HEK293 (cell line): ENCODE measurements around the gene DNAJB11.

Source experiments
- CTCF ChIA-PET: fragments of 350-600 bp; formaldehyde crosslinking; extraction: SDS; loops from one replicate; lab custom pipeline; 2021; ENCODE audit warnings: antibody characterized with exemption; lab: Yijun Ruan, JAX
- POLR2A ChIA-PET: fragments of 300-600 bp; formaldehyde crosslinking; extraction: SDS; loops from one replicate; lab custom pipeline; 2020; ENCODE audit warnings: antibody characterized with exemption, inconsistent platforms; lab: Yijun Ruan, JAX
- H3K27ac ChIP-seq: fragments of 200-500 bp; sonication (Bioruptor generic); 2 replicates; pipeline ENCODE4 v1.5.1; 2014; ENCODE audit warnings: low read depth, low read length, control low read depth, inconsistent platforms; ENCODE audit errors: extremely low read depth
- H3K36me3 ChIP-seq, 2 experiments: fragments of 200-500 bp in 1 of 2; sonication (Bioruptor generic) in 1 of 2; 1 replicate in 1 of 2; 2 replicates in 1 of 2; pipeline ENCODE4 v1.5.1; 2014 to 2017; ENCODE audit warnings: inconsistent platforms in 2 of 2, low read length in 2 of 2; ENCODE audit not compliant: control insufficient read depth in 2 of 2, insufficient read depth in 1 of 2
- H3K4me1 ChIP-seq: fragments of 200-500 bp; sonication (Bioruptor generic); 2 replicates; pipeline ENCODE4 v1.5.1; 2014; ENCODE audit warnings: mild to moderate bottlenecking, low read length, inconsistent platforms; ENCODE audit not compliant: control insufficient read depth, insufficient read depth
- H3K4me3 ChIP-seq: 2 replicates; pipeline ENCODE4 v1.5.1; 2011; ENCODE audit warnings: low read depth, mild to moderate bottlenecking, control low read depth, low read length, moderate library complexity
- H3K9me3 ChIP-seq: fragments of 200-500 bp; sonication (Bioruptor generic); 2 replicates; pipeline ENCODE4 v1.5.1; 2014; ENCODE audit warnings: low read depth, low read length, inconsistent platforms; ENCODE audit not compliant: control insufficient read depth, insufficient read depth
- OVOL3 ChIP-seq: fragments of 450-650 bp; formaldehyde crosslinking; IDR thresholded peaks from 2 replicates; pipeline ENCODE4 v1.5.1; 2016; ENCODE audit warnings: missing biosample characterization, missing genetic modification characterization
- ZBTB1 ChIP-seq: fragments of 450-650 bp; formaldehyde crosslinking; IDR thresholded peaks from 2 replicates; pipeline ENCODE4 v1.5.1; 2016; ENCODE audit warnings: missing biosample characterization, missing genetic modification characterization
- ZBTB7A ChIP-seq: fragments of 450-650 bp; formaldehyde crosslinking; IDR thresholded peaks from 2 replicates; pipeline ENCODE4 v1.5.1; 2016; ENCODE audit warnings: low read depth, missing biosample characterization, missing genetic modification characterization
- ZBTB8A ChIP-seq: fragments of 450-650 bp; formaldehyde crosslinking; IDR thresholded peaks from 2 replicates; pipeline ENCODE4 v1.5.1; 2016; ENCODE audit warnings: missing biosample characterization, missing genetic modification characterization
- ZFHX2 ChIP-seq: fragments of 450-650 bp; formaldehyde crosslinking; conservative IDR thresholded peaks from 2 replicates; pipeline ENCODE4 v1.5.1; 2016; ENCODE audit warnings: missing biosample characterization, missing genetic modification characterization
- ZFP3 ChIP-seq: fragments of 450-650 bp; formaldehyde crosslinking; IDR thresholded peaks from 2 replicates; pipeline ENCODE4 v1.5.1; 2016; ENCODE audit warnings: low read depth, missing biosample characterization, missing genetic modification characterization
- ZNF10 ChIP-seq: fragments of 450-650 bp; formaldehyde crosslinking; IDR thresholded peaks from 2 replicates; pipeline ENCODE4 v1.5.1; 2017; ENCODE audit warnings: missing biosample characterization, missing genetic modification characterization
- ZNF112 ChIP-seq: fragments of 450-650 bp; formaldehyde crosslinking; IDR thresholded peaks from 2 replicates; pipeline ENCODE4 v1.5.0; 2017; ENCODE audit warnings: missing biosample characterization, missing genetic modification characterization
- ZNF140 ChIP-seq: fragments of 450-650 bp; formaldehyde crosslinking; IDR thresholded peaks from 2 replicates; pipeline ENCODE4 v1.5.1; 2016; ENCODE audit warnings: missing biosample characterization, missing genetic modification characterization
- ZNF292 ChIP-seq: fragments of 450-650 bp; formaldehyde crosslinking; IDR thresholded peaks from 2 replicates; pipeline ENCODE4 v1.5.1; 2016; ENCODE audit warnings: low read depth, missing biosample characterization, missing genetic modification characterization, borderline replicate concordance
- ZNF391 ChIP-seq: fragments of 450-650 bp; formaldehyde crosslinking; IDR thresholded peaks from 2 replicates; pipeline ENCODE4 v1.5.1; 2016; ENCODE audit warnings: low read depth, missing biosample characterization, missing genetic modification characterization, borderline replicate concordance
- ZNF521 ChIP-seq: fragments of 450-650 bp; formaldehyde crosslinking; IDR thresholded peaks from 2 replicates; pipeline ENCODE4 v1.5.1; 2017; ENCODE audit warnings: missing biosample characterization, mild to moderate bottlenecking, missing genetic modification characterization
- ZNF558 ChIP-seq: fragments of 450-650 bp; formaldehyde crosslinking; IDR thresholded peaks from 2 replicates; pipeline ENCODE4 v1.5.1; 2016; ENCODE audit warnings: missing biosample characterization, missing genetic modification characterization
- ZNF585B ChIP-seq: fragments of 450-650 bp; formaldehyde crosslinking; IDR thresholded peaks from 2 replicates; pipeline ENCODE4 v1.5.1; 2016; ENCODE audit warnings: missing biosample characterization, missing genetic modification characterization
- ZNF624 ChIP-seq: fragments of 450-650 bp; formaldehyde crosslinking; IDR thresholded peaks from 2 replicates; pipeline ENCODE4 v1.5.1; 2017; ENCODE audit warnings: missing biosample characterization, missing genetic modification characterization
- ZNF664 ChIP-seq: fragments of 450-650 bp; formaldehyde crosslinking; IDR thresholded peaks from 2 replicates; pipeline ENCODE4 v1.5.1; 2016; ENCODE audit warnings: missing biosample characterization, missing genetic modification characterization
- ZNF776 ChIP-seq: fragments of 450-650 bp; formaldehyde crosslinking; IDR thresholded peaks from 2 replicates; pipeline ENCODE4 v1.5.0; 2017; ENCODE audit warnings: missing biosample characterization, missing genetic modification characterization, borderline replicate concordance
- TF ChIP-seq, protein P1 (sequence below): fragments of 450-650 bp; IDR thresholded peaks from 2 replicates; pipeline ENCODE4 v1.5.1; 2018; ENCODE audit warnings: missing biosample characterization, missing genetic modification characterization
- TF ChIP-seq, protein P2 (sequence below): fragments of 450-650 bp; formaldehyde crosslinking; conservative IDR thresholded peaks from 2 replicates; pipeline ENCODE4 v1.5.1; 2016; ENCODE audit warnings: low read depth, missing biosample characterization, missing genetic modification characterization

The DNAJB11 gene

DNA sequence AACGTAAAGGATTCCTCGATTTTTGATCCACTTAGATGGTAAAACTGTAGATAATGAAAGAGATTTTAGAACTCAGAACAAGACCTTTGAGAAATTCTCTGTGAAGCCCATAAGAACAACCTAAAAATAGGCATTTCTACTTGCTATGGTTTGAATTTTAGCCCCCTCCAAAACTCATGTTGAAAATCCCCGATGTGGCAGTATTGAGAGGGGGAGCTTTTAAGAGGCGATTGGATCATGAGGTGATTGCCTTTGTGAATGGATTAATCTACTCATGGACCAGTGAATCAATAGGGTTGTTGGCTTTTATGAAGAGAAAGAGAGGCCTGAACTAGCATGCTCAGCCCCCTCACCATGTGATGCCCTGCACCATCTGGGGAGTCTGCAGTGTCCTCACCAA lies 22.2 kb downstream of the DNAJB11 start:
- H3K4me1 ChIP-seq = no peaks in the 10 kb centered on the region
- H3K27ac ChIP-seq = no peak overlapping the region
- ChIA-PET POLR2A (no interaction called here), CTCF (interaction anchor here (0.7 kb wide), 1 partner anchor 8 kb away, joined by 4 read pairs; no protein-coding TSS in a partner anchor)
- no peak overlapping the region for H3K4me3 ChIP-seq
- TF ChIP-seq ZNF558 (tag by site-specific recombination) = no peak
- no peak for TF ChIP-seq ZNF140 (tag by site-specific recombination)
- TF ChIP-seq ZNF112 (tag by site-specific recombination) = no peak
- TF ChIP-seq OVOL3 (tag by site-specific recombination) = no peak
- no peak for TF ChIP-seq ZNF776 (tag by site-specific recombination)
- no peak for TF ChIP-seq ZNF664 (tag by site-specific recombination)
- no peak for TF ChIP-seq ZNF624
- TF ChIP-seq ZBTB8A (tag by site-specific recombination) = no peak
- TF ChIP-seq ZBTB1 = no peak
- H3K36me3 ChIP-seq = no peaks in the 10 kb centered on the region
- no peaks in the 10 kb centered on the region for H3K9me3 ChIP-seq

DNA sequence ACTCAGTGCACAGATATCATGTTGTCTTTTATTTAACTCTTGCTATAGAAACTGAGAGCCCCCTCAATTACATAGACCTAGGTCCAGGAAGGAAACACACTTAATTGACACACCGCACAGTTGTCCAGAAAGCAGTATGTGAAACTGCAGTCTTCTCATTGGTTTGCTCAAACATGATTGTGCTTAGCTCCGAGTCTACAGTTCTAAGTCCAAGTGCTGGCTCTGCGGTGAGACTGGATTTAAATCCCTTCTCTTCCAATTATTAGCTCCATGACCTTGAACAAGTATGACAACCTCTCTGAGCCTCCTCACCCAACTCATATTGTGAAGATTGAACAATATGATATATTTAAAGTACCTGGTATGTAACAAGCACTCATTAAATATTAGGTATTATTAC lies 23.3 kb downstream of the DNAJB11 start:
- no peaks in the 10 kb centered on the region for H3K9me3 ChIP-seq
- H3K36me3 ChIP-seq = no peaks in the 10 kb centered on the region
- no peak overlapping the region for H3K27ac ChIP-seq
- ChIA-PET POLR2A (no interaction called here), CTCF (interaction anchor here (0.5 kb wide), 1 partner anchor 26 kb away, joined by 3 read pairs; no protein-coding TSS in a partner anchor)
- no peak for TF ChIP-seq ZNF585B (tag by site-specific recombination)
- no peak for TF ChIP-seq ZBTB7A (tag by site-specific recombination)
- H3K4me1 ChIP-seq = no peaks in the 10 kb centered on the region
- H3K4me3 ChIP-seq = no peak overlapping the region

GRCh38 chr3:186594591-186595113 lies 24.1 kb downstream of the DNAJB11 start:
- Histone ChIP-seq H3K4me1 (no peaks in the 10 kb centered on the region), H3K27ac (no peak overlapping the region)
- POLR2A ChIA-PET = interaction anchor here (0.9 kb wide), 1 partner anchor 24 kb away, joined by 3 read pairs; the partner anchor contains the start of gene DNAJB11
- TF ChIP-seq ZNF292 (no peak), ZFHX2 (tag by site-specific recombination) (no peak), ZNF391 (tag by site-specific recombination) (no peak), OVOL3 (tag by site-specific recombination) (no peak), ZNF558 (tag by site-specific recombination) (no peak), ZFP3 (tag by site-specific recombination) (no peak), ZNF776 (tag by site-specific recombination) (no peak), ZNF521 (tag by site-specific recombination) (no peak), ZNF10 (no peak)
- TF ChIP-seq, protein P1, sequence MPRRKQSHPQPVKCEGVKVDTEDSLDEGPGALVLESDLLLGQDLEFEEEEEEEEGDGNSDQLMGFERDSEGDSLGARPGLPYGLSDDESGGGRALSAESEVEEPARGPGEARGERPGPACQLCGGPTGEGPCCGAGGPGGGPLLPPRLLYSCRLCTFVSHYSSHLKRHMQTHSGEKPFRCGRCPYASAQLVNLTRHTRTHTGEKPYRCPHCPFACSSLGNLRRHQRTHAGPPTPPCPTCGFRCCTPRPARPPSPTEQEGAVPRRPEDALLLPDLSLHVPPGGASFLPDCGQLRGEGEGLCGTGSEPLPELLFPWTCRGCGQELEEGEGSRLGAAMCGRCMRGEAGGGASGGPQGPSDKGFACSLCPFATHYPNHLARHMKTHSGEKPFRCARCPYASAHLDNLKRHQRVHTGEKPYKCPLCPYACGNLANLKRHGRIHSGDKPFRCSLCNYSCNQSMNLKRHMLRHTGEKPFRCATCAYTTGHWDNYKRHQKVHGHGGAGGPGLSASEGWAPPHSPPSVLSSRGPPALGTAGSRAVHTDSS = no peak
- TF ChIP-seq, protein P2, sequence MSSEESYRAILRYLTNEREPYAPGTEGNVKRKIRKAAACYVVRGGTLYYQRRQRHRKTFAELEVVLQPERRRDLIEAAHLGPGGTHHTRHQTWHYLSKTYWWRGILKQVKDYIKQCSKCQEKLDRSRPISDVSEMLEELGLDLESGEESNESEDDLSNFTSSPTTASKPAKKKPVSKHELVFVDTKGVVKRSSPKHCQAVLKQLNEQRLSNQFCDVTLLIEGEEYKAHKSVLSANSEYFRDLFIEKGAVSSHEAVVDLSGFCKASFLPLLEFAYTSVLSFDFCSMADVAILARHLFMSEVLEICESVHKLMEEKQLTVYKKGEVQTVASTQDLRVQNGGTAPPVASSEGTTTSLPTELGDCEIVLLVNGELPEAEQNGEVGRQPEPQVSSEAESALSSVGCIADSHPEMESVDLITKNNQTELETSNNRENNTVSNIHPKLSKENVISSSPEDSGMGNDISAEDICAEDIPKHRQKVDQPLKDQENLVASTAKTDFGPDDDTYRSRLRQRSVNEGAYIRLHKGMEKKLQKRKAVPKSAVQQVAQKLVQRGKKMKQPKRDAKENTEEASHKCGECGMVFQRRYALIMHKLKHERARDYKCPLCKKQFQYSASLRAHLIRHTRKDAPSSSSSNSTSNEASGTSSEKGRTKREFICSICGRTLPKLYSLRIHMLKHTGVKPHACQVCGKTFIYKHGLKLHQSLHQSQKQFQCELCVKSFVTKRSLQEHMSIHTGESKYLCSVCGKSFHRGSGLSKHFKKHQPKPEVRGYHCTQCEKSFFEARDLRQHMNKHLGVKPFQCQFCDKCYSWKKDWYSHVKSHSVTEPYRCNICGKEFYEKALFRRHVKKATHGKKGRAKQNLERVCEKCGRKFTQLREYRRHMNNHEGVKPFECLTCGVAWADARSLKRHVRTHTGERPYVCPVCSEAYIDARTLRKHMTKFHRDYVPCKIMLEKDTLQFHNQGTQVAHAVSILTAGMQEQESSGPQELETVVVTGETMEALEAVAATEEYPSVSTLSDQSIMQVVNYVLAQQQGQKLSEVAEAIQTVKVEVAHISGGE (tag by site-specific recombination) = no peak
- TF ChIP-seq, all 188 proteins: peak for 0
- H3K36me3 ChIP-seq = no peaks in the 10 kb centered on the region
- no peaks in the 10 kb centered on the region for H3K9me3 ChIP-seq
- CTCF ChIA-PET = no interaction called here
- no peak overlapping the region for H3K4me3 ChIP-seq
